Measurements from ENCODE around the gene RSF1. TPM values are rescaled to one million over a fixed set of nuclear protein-coding genes. Genes with fewer than 3 reads are reported as not detected.

RSF1 gene
- total and polyA plus RNA-seq, 2 donors (not counting 1 experiment from before 2014, with no cell fraction given): 4.8 to 104 TPM

GRCh38 chr11:77758331-77758730 lies 62.2 kb downstream of the RSF1 start:
- POLR2A ChIA-PET: no interaction called here
- DNase-seq (no peak), ATAC-seq (ENCODE audit: low read depth) (no peak)
- peaks cover 46% of the 10 kb centered on the region for H4K20me1 ChIP-seq (ENCODE audit: control insufficient read depth, insufficient read depth, low read length, poor library complexity, severe bottlenecking)
- TF ChIP-seq CTCF (IDR thresholded peaks at IDR 0.05) (no peak), EZH2 (IDR thresholded peaks at IDR 0.05; ENCODE audit: borderline replicate concordance, insufficient read depth, low read depth, low read length, poor library complexity, severe bottlenecking) (no peak)
- H2AFZ ChIP-seq (ENCODE audit: insufficient read depth, low read depth, low read length, poor library complexity, severe bottlenecking): no peak overlapping the region
- H3K36me3 ChIP-seq (replicated peaks in 1 of 2; ENCODE audit: control extremely low read depth in 1 of 2, control insufficient read depth in 1 of 2, extremely low read depth in 1 of 2, insufficient read depth in 2 of 2, low read length in 1 of 2): peaks cover 9 to 36% of the 10 kb centered on the region in 2 experiments
- H3K27ac Mint-ChIP-seq: no peak overlapping the region
- no peak overlapping the region for H3K4me2 ChIP-seq (replicated peaks; ENCODE audit: low read depth, low read length, poor library complexity, severe bottlenecking)
- peaks cover 4% of the 10 kb centered on the region for H3K4me1 Mint-ChIP-seq
- no peak overlapping the region for H3K27ac ChIP-seq (ENCODE audit: low read length in 2 of 2)
- WGBS (ENCODE audit: insufficient coverage): no CpG with 5 or more reads among the region's 2 CpGs
- H3K9me3 Mint-ChIP-seq (ENCODE audit: insufficient read depth): no peaks in the 10 kb centered on the region
- no peak overlapping the region for H3K9ac ChIP-seq (ENCODE audit: low read length)
- H3K4me3 ChIP-seq (ENCODE audit: control extremely low read depth in 1 of 5, extremely low read depth in 1 of 5, insufficient read depth in 1 of 5, low read depth in 2 of 5, low read length in 4 of 5): no peak overlapping the region
- CTCF ChIA-PET: no interaction called here
- intact Hi-C loops (cut with micrococcal nuclease): no loop called here
- peaks cover 41% of the 10 kb centered on the region for H3K79me2 ChIP-seq (ENCODE audit: control insufficient read depth, insufficient read depth, low read length)
- no peaks in the 10 kb centered on the region for H3K27me3 ChIP-seq (replicated peaks in 1 of 4; ENCODE audit: control extremely low read depth in 1 of 4, control insufficient read depth in 3 of 4, insufficient read depth in 4 of 4, low read length in 3 of 4)
- no peaks in the 10 kb centered on the region for H3K27me3 Mint-ChIP-seq
- H3K4me3 Mint-ChIP-seq: no peak overlapping the region
- no peaks in the 10 kb centered on the region for H3K9me3 ChIP-seq (ENCODE audit: control extremely low read depth in 1 of 3, control insufficient read depth in 2 of 3, insufficient read depth in 1 of 3, low read length in 2 of 3)
- no peaks in the 10 kb centered on the region for H3K4me1 ChIP-seq (ENCODE audit: control insufficient read depth in 2 of 2, insufficient read depth in 2 of 2, low read length in 2 of 2)

DNA sequence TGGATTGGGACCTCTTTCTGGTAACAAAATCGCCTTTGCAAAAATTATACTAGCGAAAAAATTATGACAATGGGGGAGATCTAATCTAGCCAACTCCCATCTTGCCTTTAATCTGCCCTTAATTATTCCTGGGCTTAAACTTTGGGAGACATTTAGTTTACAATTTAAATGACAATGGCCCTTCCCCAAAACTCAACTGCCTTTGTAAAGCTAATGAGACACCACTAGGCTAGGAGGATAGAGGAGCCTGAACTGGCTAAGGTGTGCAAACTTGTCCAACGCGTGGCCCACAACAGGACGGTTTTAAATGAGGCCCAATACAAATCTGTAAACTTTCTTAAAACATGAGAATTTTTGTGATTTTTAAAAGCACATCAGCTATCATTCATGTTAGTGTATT lies 67.3 kb downstream of the RSF1 start:
- POLR2A ChIA-PET: no interaction called here
- H3K27ac Mint-ChIP-seq: no peak overlapping the region
- peaks cover 7 to 41% of the 10 kb centered on the region in 2 experiments for H3K36me3 ChIP-seq (replicated peaks in 1 of 2; ENCODE audit: control extremely low read depth in 1 of 2, control insufficient read depth in 1 of 2, extremely low read depth in 1 of 2, insufficient read depth in 2 of 2, low read length in 1 of 2)
- intact Hi-C loops (cut with micrococcal nuclease): no loop called here
- H3K9me3 Mint-ChIP-seq (ENCODE audit: insufficient read depth): no peaks in the 10 kb centered on the region
- H3K27me3 Mint-ChIP-seq: no peaks in the 10 kb centered on the region
- no peak overlapping the region for H3K4me3 Mint-ChIP-seq
- H4K20me1 ChIP-seq (ENCODE audit: control insufficient read depth, insufficient read depth, low read length, poor library complexity, severe bottlenecking): peaks cover 82% of the 10 kb centered on the region
- H3K9ac ChIP-seq (ENCODE audit: low read length): no peak overlapping the region
- peaks cover 83% of the 10 kb centered on the region for H3K79me2 ChIP-seq (ENCODE audit: control insufficient read depth, insufficient read depth, low read length)
- H3K27me3 ChIP-seq (replicated peaks in 1 of 4; ENCODE audit: control extremely low read depth in 1 of 4, control insufficient read depth in 3 of 4, insufficient read depth in 4 of 4, low read length in 3 of 4): no peaks in the 10 kb centered on the region
- H3K4me2 ChIP-seq (replicated peaks; ENCODE audit: low read depth, low read length, poor library complexity, severe bottlenecking): no peak overlapping the region
- TF ChIP-seq CTCF (IDR thresholded peaks at IDR 0.05) (no peak), EZH2 (IDR thresholded peaks at IDR 0.05; ENCODE audit: borderline replicate concordance, insufficient read depth, low read depth, low read length, poor library complexity, severe bottlenecking) (no peak)
- H3K4me3 ChIP-seq (ENCODE audit: control extremely low read depth in 1 of 5, extremely low read depth in 1 of 5, insufficient read depth in 1 of 5, low read depth in 2 of 5, low read length in 4 of 5): no peak overlapping the region
- no CpG with 5 or more reads among the region's 5 CpGs for WGBS (ENCODE audit: insufficient coverage)
- ATAC-seq (ENCODE audit: low read depth) (no peak), DNase-seq (no peak)
- H2AFZ ChIP-seq (ENCODE audit: insufficient read depth, low read depth, low read length, poor library complexity, severe bottlenecking): no peak overlapping the region
- no peaks in the 10 kb centered on the region for H3K4me1 ChIP-seq (ENCODE audit: control insufficient read depth in 2 of 2, insufficient read depth in 2 of 2, low read length in 2 of 2)
- no peak overlapping the region for H3K27ac ChIP-seq (ENCODE audit: low read length in 2 of 2)
- no peaks in the 10 kb centered on the region for H3K9me3 ChIP-seq (ENCODE audit: control extremely low read depth in 1 of 3, control insufficient read depth in 2 of 3, insufficient read depth in 1 of 3, low read length in 2 of 3)
- CTCF ChIA-PET: no interaction called here
- H3K4me1 Mint-ChIP-seq: peaks cover 7% of the 10 kb centered on the region

Data from B cell (primary cell).